Adrenal gland (tissue), 12 donors: Measurements from ENCODE around the gene ZNF367. TPM values are rescaled to one million over a fixed set of nuclear protein-coding genes. Genes with fewer than 3 reads are reported as not detected.
"Not testable (repeated sequence)": the region's sequence is repeated elsewhere in the genome, so short reads cannot be mapped to it uniquely, and the experiment has no call there.

ENCODE experiments used
- DNase-seq, 7 donors: peaks; one replicate each; pipeline ENCODE4 v3.0.0-alpha.2; 2019 to 2020
- H3K27ac ChIP-seq, 5 donors: fragments of 200-600 bp; sonication (generic) in 4 of 5; 1 replicate in 3 of 5; 2 replicates in 2 of 5; pipeline versions ENCODE4 v1.5.1 to v1.8.0; 2016 to 2020; ENCODE audit warnings: mild to moderate bottlenecking in 1 of 5
- H3K27me3 ChIP-seq: fragments of 200-600 bp; 2 replicates; pipeline ENCODE4 v1.8.0; 2021
- H3K36me3 ChIP-seq, 2 donors: fragments of 200-600 bp; replicated peaks in 1 of 2; 1 replicate in 1 of 2; 2 replicates in 1 of 2; pipeline versions ENCODE4 v1.5.1 to v1.8.0; 2018 to 2022
- H3K4me1 ChIP-seq, 2 donors: fragments of 200-600 bp; replicated peaks in 1 of 2; 1 replicate in 1 of 2; 2 replicates in 1 of 2; pipeline versions ENCODE4 v1.5.1 to v1.8.0; 2018 to 2021
- H3K4me3 ChIP-seq, 4 donors: fragments of 200-600 bp; sonication (generic) in 3 of 4; one replicate each; pipeline ENCODE4 v1.5.1; 2016 to 2018
- H3K9me3 ChIP-seq, 3 donors: fragments of 200-600 bp; sonication (generic) in 1 of 3; replicated peaks in 1 of 3; 1 replicate in 2 of 3; 2 replicates in 1 of 3; pipeline versions ENCODE4 v1.5.1 to v1.8.0; 2016 to 2021
- CTCF ChIP-seq, 6 experiments: fragments of 450-650 bp in 4 of 6; fragments of 200-600 bp in 2 of 6; sonication (generic) in 1 of 6; IDR thresholded peaks; 1 replicate in 5 of 6; 2 replicates in 1 of 6; pipeline versions ENCODE4 v1.5.1 to v1.8.0; 2016 to 2021; ENCODE audit warnings: antibody characterized with exemption in 6 of 6, mild to moderate bottlenecking in 2 of 6, moderate library complexity in 1 of 6
- POLR2A ChIP-seq, 2 donors: fragments of 450-650 bp; IDR thresholded peaks; one replicate each; pipeline ENCODE4 v1.6.1; 2017; ENCODE audit warnings: antibody characterized with exemption in 2 of 2, mild to moderate bottlenecking in 2 of 2, moderate library complexity in 1 of 2
- WGBS, 4 donors: extraction: QIAGEN DNeasy Blood & Tissue Kit in 2 of 4; methylation state at CpG; one replicate each; pipeline versions ENCODE4 v1.1.5 to v1.1.7; 2013 to 2017; 5-methylcytosine and 5-hydroxymethylcytosine counted together
- intact Hi-C, 2 donors: fragments of 100-400 bp; cut with DNase I; formaldehyde crosslinking; loops; one replicate each; pipeline versions ENCODE4 v1.14.1 to v1.15.0; 2022 to 2023
- polyA plus RNA-seq, 3 donors: library from polyadenylated mRNA; stranded (reverse); fragments of 200-250 nt in 2 of 3; fragments of 350-450 nt in 1 of 3; fragmentation: Illumina TruSeq in 1 of 3; extraction: RNeasy Lipid Tissue Mini Kit (QIAGEN cat#74804) in 1 of 3; gene quantifications; one replicate each; pipeline ENCODE4 v1.2.3, GENCODE V29; 2013 to 2014
- total RNA-seq, 9 donors: library from RNA; depleted of rRNA in 4 of 9; stranded (reverse); fragments of >200 nt in 4 of 9; fragments of 120-200 nt in 1 of 9; fragmentation: NEBNext Ultra II Directional in 1 of 9; extraction: Animal tissue kit (Norgen Biotek cat#: 25700) in 1 of 9; gene quantifications; one replicate each; pipeline versions ENCODE4 v1.1.0 to v1.2.4, GENCODE V29; 2013 to 2023
- donor health status: healthy with polysubstance abuse.
- donor health status: Bipolar disorder and iron deficiency.
- donor health status: DM: yes; HTN: yes; CAD: no.
- donor health status: DM: no; HTN: no; CAD: no.
- donor health status: DM: no; HTN: no; CAD: no.
- donor health status: DM: yes; HTN: yes; CAD: no.

Gene ZNF367
- total and polyA plus RNA-seq, 12 donors: 0.24 to 5.4 (median 1.2) TPM

GRCh38 chr9:96379461-96379860 is 38.7 kb downstream of the ZNF367 start:
- Histone ChIP-seq H3K9me3 (no peaks in the 10 kb centered on the region), H3K36me3 (no peaks in the 10 kb centered on the region), H3K4me1 (peaks cover 0 to 14% of the 10 kb centered on the region in 2 donors), H3K27ac (no peak overlapping the region), H3K27me3 (no peaks in the 10 kb centered on the region), H3K4me3 (no peak overlapping the region)
- WGBS, 4 donors: 95 to 100% (median 97%) methylated on average over 2 of the region's 2 CpGs
- intact Hi-C loops: no loop called here
- no peak for DNase-seq
- no peak for TF ChIP-seq POLR2A (IDR thresholded peaks at IDR 0.05)
- no peak for TF ChIP-seq CTCF (IDR thresholded peaks at IDR 0.05)

GRCh38 chr9:96378187-96378586 is 40.0 kb downstream of the ZNF367 start:
- TF ChIP-seq CTCF (IDR thresholded peaks at IDR 0.05): no peak
- no peak for TF ChIP-seq POLR2A (IDR thresholded peaks at IDR 0.05)
- H3K4me1 ChIP-seq: peaks cover 0 to 14% of the 10 kb centered on the region in 2 donors
- no peaks in the 10 kb centered on the region for H3K9me3 ChIP-seq
- H3K27ac ChIP-seq: no peak overlapping the region
- no peaks in the 10 kb centered on the region for H3K27me3 ChIP-seq
- DNase-seq: no peak
- H3K36me3 ChIP-seq: no peaks in the 10 kb centered on the region
- no peak overlapping the region for H3K4me3 ChIP-seq
- intact Hi-C loops: no loop called here
- WGBS, 4 donors: 92 to 97% (median 95%) methylated on average over 3 of the region's 3 CpGs

GRCh38 chr9:96376891-96377874 is 41.0 kb downstream of the ZNF367 start:
- 82 to 87% (median 84%) methylated on average over 12 to 13 of the region's 13 CpGs for WGBS, 4 donors

GRCh38 chr9:96375507-96375906 is 42.7 kb downstream of the ZNF367 start:
- H3K9me3 ChIP-seq, H3K36me3 ChIP-seq, H3K27me3 ChIP-seq, H3K4me3 ChIP-seq, DNase-seq, H3K4me1 ChIP-seq, intact Hi-C loops, H3K27ac ChIP-seq: not testable (repeated sequence)
- WGBS, 4 donors: 87 to 99% (median 94%) methylated on average over 6 of the region's 6 CpGs

More at GRCh38 chr9:96376891-96377874, 41.0 kb downstream of the ZNF367 start:
- TF ChIP-seq POLR2A (IDR thresholded peaks at IDR 0.05) (no peak), CTCF (IDR thresholded peaks at IDR 0.05) (no peak)
- Histone ChIP-seq H3K4me3 (no peak overlapping the region), H3K27me3 (no peaks in the 10 kb centered on the region), H3K36me3 (no peaks in the 10 kb centered on the region), H3K9me3 (no peaks in the 10 kb centered on the region), H3K4me1 (peaks cover 0 to 7% of the 10 kb centered on the region in 2 donors), H3K27ac (no peak overlapping the region)
- no peak for DNase-seq
- intact Hi-C loops: no loop called here
